KMS-11 (cell line): Measurements from ENCODE around the gene CDK19.

Experiments
- H2AFZ ChIP-seq: fragments of 200-600 bp; sonication (generic); 2 replicates; pipeline ENCODE4 v1.6.1; 2016; ENCODE audit warnings: antibody characterized with exemption, mixed run types, low read depth
- H3K27ac ChIP-seq: fragments of 200-600 bp; sonication (generic); 2 replicates; pipeline ENCODE4 v1.6.1; 2016; ENCODE audit warnings: mild to moderate bottlenecking, mixed run types
- H3K27me3 ChIP-seq: fragments of 200-600 bp; sonication (generic); 2 replicates; pipeline ENCODE4 v1.6.1; 2017; ENCODE audit warnings: mild to moderate bottlenecking, low read depth, mixed run types, moderate library complexity; ENCODE audit not compliant: insufficient read depth
- H3K36me3 ChIP-seq: fragments of 200-600 bp; sonication (generic); 2 replicates; pipeline ENCODE4 v1.6.1; 2017; ENCODE audit warnings: mild to moderate bottlenecking, mixed run types; ENCODE audit not compliant: insufficient read depth
- H3K4me1 ChIP-seq: fragments of 200-600 bp; sonication (generic); 2 replicates; pipeline ENCODE4 v1.6.1; 2016; ENCODE audit warnings: mild to moderate bottlenecking, low read depth, mixed run types; ENCODE audit not compliant: poor library complexity, severe bottlenecking
- H3K4me2 ChIP-seq: fragments of 200-600 bp; sonication (generic); 2 replicates; pipeline ENCODE4 v1.7.0; 2016; ENCODE audit warnings: mild to moderate bottlenecking, mixed run types
- H3K4me3 ChIP-seq: fragments of 200-600 bp; sonication (generic); IDR thresholded peaks from 2 replicates; pipeline ENCODE4 v1.6.1; 2017; ENCODE audit warnings: low read depth, low read length, mixed read lengths; ENCODE audit not compliant: insufficient read depth
- H3K79me2 ChIP-seq: fragments of 200-600 bp; sonication (generic); 2 replicates; pipeline ENCODE4 v1.6.1; 2016; ENCODE audit warnings: low read depth, mixed run types; ENCODE audit not compliant: insufficient read depth
- H3K9ac ChIP-seq: fragments of 200-600 bp; sonication (generic); 2 replicates; pipeline ENCODE4 v1.6.1; 2016; ENCODE audit warnings: mild to moderate bottlenecking, mixed run types
- H4K20me1 ChIP-seq: fragments of 200-600 bp; sonication (generic); 2 replicates; pipeline ENCODE4 v1.6.1; 2016; ENCODE audit warnings: mild to moderate bottlenecking, mixed run types; ENCODE audit not compliant: insufficient read depth
- TF ChIP-seq, protein P1 (sequence below): fragments of 200-600 bp; sonication (generic); conservative IDR thresholded peaks from 2 replicates; pipeline ENCODE4 v1.6.1; 2017; ENCODE audit warnings: low read depth, mild to moderate bottlenecking, antibody characterized with exemption, low read length, moderate library complexity, mixed read lengths

Gene CDK19

GRCh38 chr6:110636781-110637180, 178.5 kb downstream of the CDK19 start:
- Histone ChIP-seq H3K27me3 (no peaks in the 10 kb centered on the region), H4K20me1 (no peaks in the 10 kb centered on the region), H3K4me1 (no peaks in the 10 kb centered on the region), H3K9ac (no peak overlapping the region), H3K79me2 (no peaks in the 10 kb centered on the region), H3K4me2 (no peak overlapping the region), H3K27ac (no peak overlapping the region), H3K36me3 (no peaks in the 10 kb centered on the region), H3K4me3 (no peak overlapping the region), H2AFZ (no peak overlapping the region)
- TF ChIP-seq, protein P1, sequence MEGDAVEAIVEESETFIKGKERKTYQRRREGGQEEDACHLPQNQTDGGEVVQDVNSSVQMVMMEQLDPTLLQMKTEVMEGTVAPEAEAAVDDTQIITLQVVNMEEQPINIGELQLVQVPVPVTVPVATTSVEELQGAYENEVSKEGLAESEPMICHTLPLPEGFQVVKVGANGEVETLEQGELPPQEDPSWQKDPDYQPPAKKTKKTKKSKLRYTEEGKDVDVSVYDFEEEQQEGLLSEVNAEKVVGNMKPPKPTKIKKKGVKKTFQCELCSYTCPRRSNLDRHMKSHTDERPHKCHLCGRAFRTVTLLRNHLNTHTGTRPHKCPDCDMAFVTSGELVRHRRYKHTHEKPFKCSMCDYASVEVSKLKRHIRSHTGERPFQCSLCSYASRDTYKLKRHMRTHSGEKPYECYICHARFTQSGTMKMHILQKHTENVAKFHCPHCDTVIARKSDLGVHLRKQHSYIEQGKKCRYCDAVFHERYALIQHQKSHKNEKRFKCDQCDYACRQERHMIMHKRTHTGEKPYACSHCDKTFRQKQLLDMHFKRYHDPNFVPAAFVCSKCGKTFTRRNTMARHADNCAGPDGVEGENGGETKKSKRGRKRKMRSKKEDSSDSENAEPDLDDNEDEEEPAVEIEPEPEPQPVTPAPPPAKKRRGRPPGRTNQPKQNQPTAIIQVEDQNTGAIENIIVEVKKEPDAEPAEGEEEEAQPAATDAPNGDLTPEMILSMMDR, result no peak

- TF ChIP-seq, protein P1, result no peak
- Histone ChIP-seq H3K79me2 (no peaks in the 10 kb centered on the region), H3K36me3 (no peaks in the 10 kb centered on the region), H3K27ac (no peak overlapping the region), H3K4me3 (no peak overlapping the region), H4K20me1 (no peaks in the 10 kb centered on the region), H3K4me2 (no peak overlapping the region), H3K27me3 (no peaks in the 10 kb centered on the region), H3K9ac (no peak overlapping the region), H3K4me1 (no peaks in the 10 kb centered on the region), H2AFZ (no peak overlapping the region)
Measured at GRCh38 chr6:110635096-110635495, 180.2 kb downstream of the CDK19 start.

DNA sequence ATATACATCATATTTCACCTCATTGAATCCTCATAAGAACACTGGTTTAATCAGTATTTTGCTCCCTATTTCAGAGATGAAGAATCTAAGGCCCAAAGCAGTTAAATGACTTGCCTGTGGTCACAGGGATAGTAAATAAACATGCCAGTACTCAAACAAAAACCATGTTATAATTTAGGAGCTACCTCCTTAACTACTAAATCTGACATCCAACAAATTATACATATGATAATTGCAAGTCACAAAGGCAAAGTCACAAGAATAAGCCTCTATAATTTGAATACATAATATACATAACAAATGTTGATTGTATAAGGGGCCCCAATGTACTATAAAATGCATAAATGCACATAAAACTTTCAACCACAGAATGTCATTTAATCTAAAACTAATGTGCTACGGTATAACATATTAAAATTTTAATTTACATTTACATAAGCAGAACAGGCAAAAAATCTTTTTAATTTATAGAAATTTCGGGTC, 181.5 kb downstream of the CDK19 start:
- no peaks in the 10 kb centered on the region for H3K36me3 ChIP-seq
- no peak overlapping the region for H3K4me3 ChIP-seq
- no peak overlapping the region for H3K9ac ChIP-seq
- H4K20me1 ChIP-seq, result no peaks in the 10 kb centered on the region
- no peak overlapping the region for H3K4me2 ChIP-seq
- no peaks in the 10 kb centered on the region for H3K4me1 ChIP-seq
- no peak overlapping the region for H2AFZ ChIP-seq
- no peaks in the 10 kb centered on the region for H3K79me2 ChIP-seq
- no peaks in the 10 kb centered on the region for H3K27me3 ChIP-seq
- H3K27ac ChIP-seq, result no peak overlapping the region
- TF ChIP-seq, protein P1, result no peak

- H3K27me3 ChIP-seq, result no peaks in the 10 kb centered on the region
- TF ChIP-seq, protein P1, result no peak
- H3K4me3 ChIP-seq, result no peak overlapping the region
- H2AFZ ChIP-seq, result no peak overlapping the region
- H3K27ac ChIP-seq, result no peak overlapping the region
- H3K79me2 ChIP-seq, result no peaks in the 10 kb centered on the region
- H3K4me2 ChIP-seq, result no peak overlapping the region
- no peaks in the 10 kb centered on the region for H3K36me3 ChIP-seq
- H3K9ac ChIP-seq, result no peak overlapping the region
- H4K20me1 ChIP-seq, result no peaks in the 10 kb centered on the region
- no peaks in the 10 kb centered on the region for H3K4me1 ChIP-seq
Measured at GRCh38 chr6:110629153-110629552, 186.1 kb downstream of the CDK19 start.

DNA sequence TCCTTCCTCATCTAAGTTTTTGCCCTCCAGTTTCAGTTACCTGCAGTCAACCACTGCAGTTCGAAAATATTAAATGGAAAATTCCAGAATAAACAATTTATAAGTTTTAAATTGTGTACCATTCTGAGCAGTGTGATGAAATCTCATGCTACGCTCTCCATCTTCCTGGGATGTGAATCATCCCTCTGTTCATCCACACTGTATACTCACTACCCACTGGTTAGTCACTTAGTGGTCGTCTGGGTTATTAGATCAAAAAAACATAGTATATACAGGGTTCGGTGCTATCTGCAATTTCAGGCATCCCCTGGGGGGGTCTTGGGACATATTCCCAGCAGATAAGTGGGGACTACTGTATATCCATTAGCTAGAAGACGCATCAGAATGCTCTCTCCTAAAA, 186.9 kb downstream of the CDK19 start:
- no peak overlapping the region for H2AFZ ChIP-seq
- no peaks in the 10 kb centered on the region for H3K27me3 ChIP-seq
- TF ChIP-seq, protein P1, result no peak
- no peak overlapping the region for H3K4me3 ChIP-seq
- H3K27ac ChIP-seq, result no peak overlapping the region
- no peaks in the 10 kb centered on the region for H3K4me1 ChIP-seq
- no peaks in the 10 kb centered on the region for H3K79me2 ChIP-seq
- no peaks in the 10 kb centered on the region for H3K36me3 ChIP-seq
- no peaks in the 10 kb centered on the region for H4K20me1 ChIP-seq
- no peak overlapping the region for H3K9ac ChIP-seq
- no peak overlapping the region for H3K4me2 ChIP-seq
